PC-9 (cell line): ENCODE measurements around the gene LRRC28. TPM values are rescaled to one million over a fixed set of nuclear protein-coding genes. Genes with fewer than 3 reads are reported as not detected.

Experiments
- BruUV-seq: library from RNA; stranded (reverse); fragments of 400-500 nt; replicated peaks from 2 replicates; lab custom pipeline; 2021; lab: Mats Ljungman, UMichigan
- CTCF ChIA-PET: fragments of 300-600 bp; sonication (Branson Sonifier 250); formaldehyde crosslinking; loops from one replicate; lab custom pipeline; 2022; ENCODE audit warnings: antibody characterized with exemption; lab: Charles Lee
- POLR2A ChIA-PET: fragments of 300-600 bp; sonication (Branson Sonifier 250); formaldehyde crosslinking; loops from one replicate; lab custom pipeline; 2022; ENCODE audit warnings: antibody characterized with exemption; ENCODE audit not compliant: unreplicated experiment; lab: Charles Lee
- DNase-seq, 2 experiments: peaks; one replicate each; pipeline versions ENCODE4 v3.0.0 to v3.0.0-alpha.2; 2015 to 2022; ENCODE audit warnings: mixed read lengths in 1 of 2
- H2AFZ ChIP-seq: fragments of 200-600 bp; sonication (generic); 2 replicates; pipeline ENCODE4 v1.8.1; 2017; ENCODE audit warnings: antibody characterized with exemption
- H3F3A ChIP-seq: fragments of 200-600 bp; sonication (generic); 2 replicates; pipeline ENCODE4 v1.8.1; 2017; ENCODE audit warnings: antibody characterized with exemption, mild to moderate bottlenecking, low read depth; ENCODE audit not compliant: insufficient read depth
- H3K27ac ChIP-seq: fragments of 200-600 bp; sonication (generic); 2 replicates; pipeline ENCODE4 v1.6.1; 2016; ENCODE audit warnings: mixed run types
- H3K27me3 ChIP-seq: fragments of 200-600 bp; sonication (generic); 2 replicates; pipeline ENCODE4 v1.6.1; 2016; ENCODE audit warnings: low read depth, mixed run types; ENCODE audit not compliant: insufficient read depth
- H3K36me3 ChIP-seq: fragments of 200-600 bp; sonication (generic); 2 replicates; pipeline ENCODE4 v1.6.1; 2016; ENCODE audit warnings: low read depth, mixed run types
- H3K4me1 ChIP-seq: fragments of 200-600 bp; sonication (generic); replicated peaks from 2 replicates; pipeline ENCODE4 v1.6.1; 2016; ENCODE audit warnings: mixed run types; ENCODE audit not compliant: insufficient read depth
- H3K4me2 ChIP-seq: fragments of 200-600 bp; sonication (generic); 2 replicates; pipeline ENCODE4 v1.6.1; 2017; ENCODE audit warnings: mixed run types
- H3K4me3 ChIP-seq: fragments of 200-600 bp; sonication (generic); 2 replicates; pipeline ENCODE4 v1.6.1; 2016; ENCODE audit warnings: mixed run types
- H3K79me2 ChIP-seq: fragments of 200-600 bp; sonication (generic); 2 replicates; pipeline ENCODE4 v1.6.1; 2017; ENCODE audit warnings: low read depth, mixed run types
- H3K9me2 ChIP-seq: fragments of 200-600 bp; sonication (generic); 2 replicates; pipeline ENCODE4 v1.8.1; 2017; ENCODE audit warnings: mild to moderate bottlenecking; ENCODE audit not compliant: insufficient read depth
- H3K9me3 ChIP-seq: fragments of 200-600 bp; sonication (generic); 2 replicates; pipeline ENCODE4 v1.8.1; 2016; ENCODE audit warnings: low read depth; ENCODE audit not compliant: insufficient read depth
- H4K20me1 ChIP-seq: fragments of 200-600 bp; sonication (generic); 2 replicates; pipeline ENCODE4 v1.8.1; 2017; ENCODE audit not compliant: insufficient read depth
- EZH2 ChIP-seq: fragments of 200-600 bp; sonication (generic); IDR thresholded peaks from 2 replicates; pipeline ENCODE4 v1.8.0; 2017; ENCODE audit warnings: antibody characterized with exemption, low read depth
- intact Hi-C: fragments of 100-400 bp; cut with micrococcal nuclease; formaldehyde crosslinking; loops from one replicate; pipeline ENCODE4 v1.10.0; 2022; ENCODE audit not compliant: unreplicated experiment
- total RNA-seq: library from RNA; stranded (reverse); gene quantifications from 2 replicates; pipeline ENCODE4 v1.2.3, GENCODE V29; 2021
- TF ChIP-seq, protein P1 (sequence below): fragments of 200-600 bp; sonication (generic); conservative IDR thresholded peaks from 2 replicates; pipeline ENCODE4 v1.6.1; 2017; ENCODE audit warnings: mixed run types, antibody characterized with exemption, mild to moderate bottlenecking, moderate library complexity

The LRRC28 gene
- total RNA-seq, 1 experiment from 2014 or later, result 13.5 TPM

DNA sequence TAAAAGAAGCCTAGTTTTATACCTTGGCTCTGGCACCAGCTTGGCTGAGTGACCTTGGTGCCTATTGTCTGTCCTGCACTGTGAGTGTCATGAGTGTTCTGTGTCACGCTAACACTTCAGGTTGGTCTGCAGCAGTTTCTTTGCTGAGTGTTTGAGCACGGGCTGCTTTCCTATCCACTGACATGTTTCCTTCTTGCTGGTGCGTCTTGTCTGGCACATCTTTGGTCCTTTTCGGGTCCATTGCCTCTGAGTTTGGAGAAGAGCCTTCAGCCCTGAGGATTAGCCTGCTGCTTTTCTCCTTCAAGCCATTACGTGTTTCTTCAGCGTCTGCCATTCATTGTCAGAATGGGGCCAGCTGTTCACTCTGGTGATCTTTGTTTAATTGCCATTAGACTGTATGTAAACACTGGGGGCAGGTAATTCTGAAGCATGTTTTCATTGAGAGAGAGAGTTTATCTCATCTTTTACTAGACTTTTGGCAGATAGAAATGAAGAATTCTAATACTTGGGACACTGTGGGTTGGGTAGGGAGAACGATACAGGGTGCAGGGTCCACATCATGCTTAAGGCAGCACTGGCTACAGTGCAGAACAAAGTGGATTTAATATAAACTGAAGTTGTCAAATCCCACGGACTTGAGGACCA lies 55.5 kb downstream of the LRRC28 start:
- ChIA-PET CTCF (interaction anchor here (0.6 kb wide), 1 partner anchor 64 kb away, joined by 5 read pairs; no protein-coding TSS in a partner anchor), POLR2A (no interaction called here)
- Histone ChIP-seq H4K20me1 (no peaks in the 10 kb centered on the region), H3K27me3 (no peaks in the 10 kb centered on the region), H3K79me2 (no peaks in the 10 kb centered on the region), H2AFZ (no peak overlapping the region), H3K9me3 (peaks cover 4% of the 10 kb centered on the region; the same call in 1 of the 2 replicates), H3K27ac (no peak overlapping the region), H3K36me3 (no peaks in the 10 kb centered on the region), H3K4me3 (no peak overlapping the region), H3K4me1 (no peaks in the 10 kb centered on the region), H3F3A (no peaks in the 10 kb centered on the region), H3K9me2 (no peaks in the 10 kb centered on the region), H3K4me2 (no peak overlapping the region)
- DNase-seq, result no peak
- intact Hi-C loops, result no loop called here
- BruUV-seq, result no TSS peak
- no peak for TF ChIP-seq EZH2
- TF ChIP-seq, protein P1, sequence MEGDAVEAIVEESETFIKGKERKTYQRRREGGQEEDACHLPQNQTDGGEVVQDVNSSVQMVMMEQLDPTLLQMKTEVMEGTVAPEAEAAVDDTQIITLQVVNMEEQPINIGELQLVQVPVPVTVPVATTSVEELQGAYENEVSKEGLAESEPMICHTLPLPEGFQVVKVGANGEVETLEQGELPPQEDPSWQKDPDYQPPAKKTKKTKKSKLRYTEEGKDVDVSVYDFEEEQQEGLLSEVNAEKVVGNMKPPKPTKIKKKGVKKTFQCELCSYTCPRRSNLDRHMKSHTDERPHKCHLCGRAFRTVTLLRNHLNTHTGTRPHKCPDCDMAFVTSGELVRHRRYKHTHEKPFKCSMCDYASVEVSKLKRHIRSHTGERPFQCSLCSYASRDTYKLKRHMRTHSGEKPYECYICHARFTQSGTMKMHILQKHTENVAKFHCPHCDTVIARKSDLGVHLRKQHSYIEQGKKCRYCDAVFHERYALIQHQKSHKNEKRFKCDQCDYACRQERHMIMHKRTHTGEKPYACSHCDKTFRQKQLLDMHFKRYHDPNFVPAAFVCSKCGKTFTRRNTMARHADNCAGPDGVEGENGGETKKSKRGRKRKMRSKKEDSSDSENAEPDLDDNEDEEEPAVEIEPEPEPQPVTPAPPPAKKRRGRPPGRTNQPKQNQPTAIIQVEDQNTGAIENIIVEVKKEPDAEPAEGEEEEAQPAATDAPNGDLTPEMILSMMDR, result no peak

DNA sequence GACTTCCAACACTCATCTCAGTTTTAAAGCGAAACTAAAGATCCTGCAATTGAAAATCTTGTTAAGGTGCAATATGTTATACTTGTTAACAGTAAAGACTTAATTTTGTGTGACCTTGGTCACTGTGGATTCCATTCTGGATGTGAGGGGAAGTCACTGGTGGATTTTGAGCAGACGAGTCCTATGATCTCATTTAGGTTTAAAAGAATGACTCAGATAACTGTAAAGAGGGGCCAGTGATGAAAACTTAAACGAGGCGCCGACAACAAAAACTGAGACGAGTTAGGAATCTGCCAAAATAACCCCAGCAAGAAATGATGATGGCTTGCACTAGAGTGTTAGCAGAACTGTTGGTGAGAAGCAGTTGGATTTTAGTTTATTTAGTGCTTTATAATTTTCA lies 56.5 kb downstream of the LRRC28 start:
- H3K4me1 ChIP-seq, result no peaks in the 10 kb centered on the region
- no peak overlapping the region for H3K27ac ChIP-seq
- DNase-seq, result no peak

DNA sequence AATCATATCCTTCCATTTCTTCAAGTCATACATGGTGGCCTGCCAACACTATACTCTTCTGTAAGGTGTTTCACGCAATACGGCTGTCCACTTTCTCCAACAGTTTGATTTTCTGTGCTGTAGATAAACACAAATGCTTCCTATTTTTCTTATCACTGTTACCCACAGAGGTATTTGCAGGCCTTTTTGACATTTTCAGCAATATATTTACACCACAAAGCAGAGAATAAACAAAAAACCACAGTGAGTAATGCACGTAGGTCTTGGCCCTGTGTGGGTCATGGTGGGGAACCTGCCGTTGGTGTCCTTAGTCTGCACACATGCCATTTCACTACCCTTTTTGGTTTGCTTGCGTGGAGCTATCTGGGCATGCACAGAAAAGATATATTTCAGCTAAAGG lies 59.5 kb downstream of the LRRC28 start:
- Histone ChIP-seq H3K4me1 (no peaks in the 10 kb centered on the region), H3K27ac (no peak overlapping the region), H3F3A (no peaks in the 10 kb centered on the region), H2AFZ (no peak overlapping the region), H3K4me3 (no peak overlapping the region), H3K36me3 (no peaks in the 10 kb centered on the region), H3K27me3 (no peaks in the 10 kb centered on the region), H4K20me1 (no peaks in the 10 kb centered on the region), H3K9me3 (peaks cover 9% of the 10 kb centered on the region; the same call in 1 of the 2 replicates), H3K4me2 (no peak overlapping the region), H3K79me2 (no peaks in the 10 kb centered on the region), H3K9me2 (no peaks in the 10 kb centered on the region)
- TF ChIP-seq, protein P1, result no peak
- intact Hi-C loops, result no loop called here
- DNase-seq, result no peak
- POLR2A ChIA-PET, result no interaction called here
- no TSS peak for BruUV-seq
- CTCF ChIA-PET, result no interaction called here

More for the DNA sequence above, 56.5 kb downstream of the LRRC28 start:
- H3K27me3 ChIP-seq, result no peaks in the 10 kb centered on the region
- H3K9me2 ChIP-seq, result no peaks in the 10 kb centered on the region
- no peak overlapping the region for H3K4me3 ChIP-seq
- ChIA-PET CTCF (no interaction called here), POLR2A (no interaction called here)
- H3K36me3 ChIP-seq, result no peaks in the 10 kb centered on the region
- H3K4me2 ChIP-seq, result no peak overlapping the region
- H3F3A ChIP-seq, result no peaks in the 10 kb centered on the region
- H2AFZ ChIP-seq, result no peak overlapping the region; the same call in 1 of the 2 replicates
- H4K20me1 ChIP-seq, result no peaks in the 10 kb centered on the region
- intact Hi-C loops, result no loop called here
- H3K9me3 ChIP-seq, result peaks cover 7% of the 10 kb centered on the region; the same call in 1 of the 2 replicates
- no peaks in the 10 kb centered on the region for H3K79me2 ChIP-seq
- no TSS peak for BruUV-seq
- no peak for TF ChIP-seq EZH2
- TF ChIP-seq, protein P1, result no peak
